Effector CD4-positive, alpha-beta T cell (primary cell): Measurements from ENCODE around the gene SLC15A3. TPM values are rescaled to one million over a fixed set of nuclear protein-coding genes. Genes with fewer than 3 reads are reported as not detected.
A peak's percentile ranks its signal among the peaks of the same experiment; 100 is the strongest.

ENCODE experiments used
- DNase-seq: peaks from one replicate; pipeline ENCODE4 v3.0.0-alpha.2; 2020
- total RNA-seq: gene quantifications from one replicate; lab custom pipeline; 2026; lab: John Stamatoyannopoulos, UW

The SLC15A3 gene
- total RNA-seq = not detected

- no peak for DNase-seq
Observed at GRCh38 chr11:60951904-60952741, at the start of gene SLC15A3. Gene SLC15A3, minus strand, starts transcription at chr11:60952176. Its CDS starts 625 bp downstream, at chr11:60951551.

GRCh38 chr11:61000426-61000825 lies 48.5 kb upstream of the SLC15A3 start:
- DNase-seq = no peak

- DNase-seq = no peak
Observed at GRCh38 chr11:60996381-60997138, 44.6 kb upstream of the SLC15A3 start.

- DNase-seq = no peak
Observed at GRCh38 chr11:60995798-60996197, 43.8 kb upstream of the SLC15A3 start.

- no peak for DNase-seq
Observed at GRCh38 chr11:60994541-60995080, 42.6 kb upstream of the SLC15A3 start.

- DNase-seq = no peak
Observed at GRCh38 chr11:60993615-60994014, 41.6 kb upstream of the SLC15A3 start.

- no peak for DNase-seq
Observed at GRCh38 chr11:60992842-60993409, 41.0 kb upstream of the SLC15A3 start.

GRCh38 chr11:60991457-60991856 lies 39.5 kb upstream of the SLC15A3 start:
- DNase-seq = no peak

- no peak for DNase-seq
Observed at GRCh38 chr11:60989093-60989650, 37.2 kb upstream of the SLC15A3 start.

GRCh38 chr11:60988658-60989057 lies 36.7 kb upstream of the SLC15A3 start:
- no peak for DNase-seq

GRCh38 chr11:60987577-60988277 lies 35.8 kb upstream of the SLC15A3 start:
- peak; percentile 47 for DNase-seq

GRCh38 chr11:60985991-60986915 lies 34.3 kb upstream of the SLC15A3 start:
- peak; percentile 93 for DNase-seq

- DNase-seq = no peak
Observed at GRCh38 chr11:60985501-60985900, 33.5 kb upstream of the SLC15A3 start.

- DNase-seq = no peak
Observed at GRCh38 chr11:60984636-60985035, 32.7 kb upstream of the SLC15A3 start.

GRCh38 chr11:60984149-60984548 lies 32.2 kb upstream of the SLC15A3 start:
- DNase-seq = no peak

GRCh38 chr11:60982184-60982583 lies 30.2 kb upstream of the SLC15A3 start:
- DNase-seq = no peak

- no peak for DNase-seq
Observed at GRCh38 chr11:60981515-60981914, 29.5 kb upstream of the SLC15A3 start.

- DNase-seq = no peak
Observed at GRCh38 chr11:60978546-60979380, 26.8 kb upstream of the SLC15A3 start.

- DNase-seq = no peak
Observed at GRCh38 chr11:60977836-60978235, 25.9 kb upstream of the SLC15A3 start.

- no peak for DNase-seq
Observed at GRCh38 chr11:60977224-60977623, 25.2 kb upstream of the SLC15A3 start.
